HG03025 (cell line): ENCODE measurements around the gene TEX52.
A peak's percentile ranks its signal among the peaks of the same experiment; 100 is the strongest.

Experiments used
- ATAC-seq: cut with Tn5 transposase; IDR thresholded peaks from one replicate; pipeline ENCODE4 v1.9.1; 2021; ENCODE audit warnings: mild to moderate bottlenecking, moderate library complexity; ENCODE audit not compliant: unreplicated experiment, low FRiP score

The TEX52 gene

DNA sequence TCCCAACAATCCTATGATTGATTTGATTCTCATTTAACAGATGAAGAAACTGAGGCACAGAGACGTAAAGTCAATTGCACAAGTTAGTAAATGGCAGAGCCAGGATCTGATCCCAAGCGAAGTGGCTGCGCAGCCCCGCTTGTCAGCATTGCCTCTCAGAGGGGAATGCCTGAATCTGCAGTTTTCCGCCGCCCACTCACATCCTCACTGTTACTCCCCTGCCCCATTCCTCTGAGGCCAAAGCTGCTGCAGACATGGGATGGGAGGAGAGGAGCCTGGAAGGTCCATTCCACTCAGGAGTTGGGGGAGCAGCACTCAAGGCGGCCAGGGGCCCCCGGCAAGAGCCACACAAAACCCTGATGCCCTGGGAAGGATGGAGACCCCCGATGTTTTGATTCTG is 23.0 kb downstream of the TEX52 start:
- no peak for ATAC-seq

DNA sequence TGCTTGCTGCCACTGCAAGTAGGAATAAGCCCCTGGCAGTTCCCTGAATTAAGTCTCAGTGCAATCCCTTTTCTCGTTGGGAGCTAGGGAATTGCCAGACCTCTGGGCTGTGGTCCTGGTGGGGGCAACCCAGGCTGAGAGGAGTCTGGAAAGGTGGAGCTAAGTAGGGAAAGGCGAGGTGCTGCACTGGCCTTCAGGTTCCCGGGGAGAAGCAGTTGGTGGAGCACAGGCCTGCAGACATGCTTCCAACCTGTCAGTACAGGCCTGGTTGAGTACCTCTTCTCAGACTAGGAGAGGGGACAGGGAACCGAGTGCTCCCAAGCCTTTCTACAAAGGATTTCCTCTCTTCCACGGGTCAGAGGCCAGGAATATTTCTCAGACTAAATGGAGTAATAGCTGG is 23.5 kb downstream of the TEX52 start:
- no peak for ATAC-seq

GRCh38 chr12:2832550-2833127 is 24.2 kb downstream of the TEX52 start:
- no peak for ATAC-seq

GRCh38 chr12:2829275-2829674 is 27.6 kb downstream of the TEX52 start:
- no peak for ATAC-seq

GRCh38 chr12:2826721-2827515 is 29.9 kb downstream of the TEX52 start:
- no peak for ATAC-seq

GRCh38 chr12:2826036-2826435 is 30.8 kb downstream of the TEX52 start:
- ATAC-seq = no peak

DNA sequence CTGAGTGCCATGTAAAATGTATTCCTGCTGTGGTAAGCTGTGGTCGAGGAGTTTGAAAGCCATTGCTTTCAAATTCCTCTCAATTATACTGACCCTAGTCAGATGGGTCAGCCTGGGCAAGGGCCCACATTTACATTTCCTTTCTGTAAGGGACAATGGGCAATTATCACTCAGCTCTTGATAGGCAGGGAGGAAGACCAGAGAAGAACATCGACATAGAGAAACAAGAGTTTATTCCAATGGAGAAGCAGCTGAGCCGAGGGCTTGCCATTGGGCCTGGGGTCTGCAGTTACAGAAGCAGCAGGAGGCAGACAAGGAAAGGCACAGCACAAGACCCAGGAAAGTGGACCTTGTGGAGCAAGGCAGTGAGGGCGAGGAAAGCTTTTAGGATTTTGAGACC is 31.7 kb downstream of the TEX52 start:
- no peak for ATAC-seq

GRCh38 chr12:2824541-2824940 is 32.3 kb downstream of the TEX52 start:
- ATAC-seq = no peak

DNA sequence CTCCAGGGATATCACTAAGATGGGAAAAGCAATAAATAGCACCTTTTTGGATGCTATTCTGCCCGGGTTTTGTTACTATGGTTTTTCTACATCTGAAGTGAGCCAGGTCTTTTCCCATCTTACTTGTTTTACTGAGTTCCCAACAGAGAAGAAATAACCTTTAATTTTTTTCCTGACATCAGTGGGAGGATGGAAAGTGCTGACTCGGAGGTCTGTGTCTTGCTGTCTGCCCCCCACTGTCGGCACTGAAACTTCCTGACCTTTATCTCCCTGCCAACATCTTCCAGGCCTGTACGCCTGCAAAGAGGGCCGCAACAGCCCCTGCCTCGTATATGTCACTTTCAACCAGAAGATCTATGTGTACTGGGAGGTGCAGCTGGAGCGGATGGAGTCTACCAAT is 33.4 kb downstream of the TEX52 start:
- ATAC-seq = no peak

DNA sequence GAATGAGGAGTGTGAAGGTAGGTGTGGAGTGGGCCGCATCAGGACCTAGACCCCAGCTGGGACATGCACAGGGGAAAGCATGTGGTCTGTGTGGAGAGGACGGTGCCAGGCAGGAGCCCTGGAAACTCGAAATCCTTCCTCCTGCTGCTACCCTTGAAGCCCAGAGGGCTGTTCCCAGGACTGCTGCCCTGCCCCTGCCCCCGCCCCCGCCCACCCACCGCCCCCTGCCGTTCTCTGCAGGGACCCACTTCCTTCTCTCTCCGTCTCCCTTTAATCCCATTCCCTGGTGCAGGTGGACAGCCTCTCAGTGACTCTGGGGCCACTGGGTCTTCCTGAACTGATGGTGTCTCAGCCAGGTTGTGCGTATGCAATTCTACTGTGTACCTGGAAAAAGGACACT is 36.4 kb downstream of the TEX52 start:
- no peak for ATAC-seq

GRCh38 chr12:2819810-2820209 is 37.0 kb downstream of the TEX52 start:
- no peak for ATAC-seq

- ATAC-seq = no peak
Observed at GRCh38 chr12:2813214-2814185, 43.3 kb downstream of the TEX52 start.

DNA sequence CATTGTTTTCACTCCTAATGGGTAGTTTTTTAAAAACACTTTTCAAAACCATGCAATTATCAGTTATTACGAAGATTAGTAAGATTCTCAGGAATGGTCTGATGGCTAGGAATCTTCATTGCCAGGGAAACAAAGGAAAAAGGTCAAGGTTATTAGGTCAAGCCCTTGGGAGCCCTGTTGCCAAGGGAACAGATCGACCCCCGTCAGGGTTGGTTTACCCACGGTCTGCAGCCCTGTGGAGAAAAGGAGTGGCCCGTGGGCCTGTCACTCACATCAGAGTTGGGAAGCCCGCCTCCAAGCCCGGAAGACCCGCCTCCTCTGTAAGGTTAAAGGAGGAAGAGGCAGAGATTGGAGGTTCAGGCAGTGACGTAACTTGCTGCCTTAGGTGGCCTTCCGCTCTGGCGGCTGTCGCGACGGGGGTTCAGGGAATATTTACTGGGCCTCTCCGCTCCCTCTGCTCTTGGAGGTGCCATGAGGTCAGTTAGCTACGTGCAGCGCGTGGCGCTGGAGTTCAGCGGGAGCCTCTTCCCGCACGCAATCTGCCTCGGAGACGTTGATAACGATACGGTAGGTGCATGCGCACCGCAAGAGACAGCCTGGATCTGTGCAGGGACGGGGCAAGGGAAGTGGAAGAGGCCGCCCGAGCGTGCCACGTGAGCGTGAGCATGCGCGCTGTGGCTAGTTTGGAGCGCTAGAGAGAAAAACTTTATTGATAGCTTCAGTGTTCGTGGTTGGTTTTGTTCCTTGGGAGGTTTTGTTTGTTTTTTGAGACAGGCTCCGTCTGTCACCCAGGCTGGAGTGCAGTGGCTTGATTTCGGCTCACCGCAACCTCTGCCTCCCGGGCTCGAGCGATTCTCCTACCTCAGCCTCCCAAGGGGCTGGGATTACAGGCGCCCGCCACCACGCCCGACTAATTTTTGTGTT is 44.3 kb downstream of the TEX52 start, which contains the start of gene ITFG2:
Gene ITFG2 (plus strand): TSS at position 379 of the 924 bp plus-strand sequence. CDS start 93 bp downstream, at position 472.
- ATAC-seq = peak; percentile 94

- no peak for ATAC-seq
Observed at GRCh38 chr12:2811801-2812200, 45.0 kb downstream of the TEX52 start.

DNA sequence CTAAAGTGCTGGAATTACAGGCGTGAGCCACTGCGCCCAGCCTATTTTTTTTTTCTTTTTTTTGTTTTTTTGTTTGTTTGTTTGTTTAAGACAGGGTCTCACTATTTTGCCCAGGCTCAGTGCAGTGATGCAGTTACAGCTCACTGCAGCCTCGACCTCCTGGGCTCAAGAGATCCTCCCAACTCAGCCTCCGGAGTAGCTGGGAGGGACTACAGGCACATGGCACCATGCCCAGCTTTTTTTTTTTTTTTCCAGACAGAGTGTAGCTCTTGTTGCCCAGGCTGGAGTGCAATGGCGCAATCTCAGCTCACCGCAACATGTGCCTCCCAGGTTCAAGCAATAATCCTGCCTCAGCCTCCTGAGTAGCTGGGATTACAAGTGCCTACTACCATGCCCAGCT is 50.1 kb downstream of the TEX52 start:
- ATAC-seq = no peak

GRCh38 chr12:2805143-2805520 is 51.7 kb downstream of the TEX52 start:
- no peak for ATAC-seq

- ATAC-seq = no peak
Observed at GRCh38 chr12:2804393-2805142, 52.3 kb downstream of the TEX52 start.

DNA sequence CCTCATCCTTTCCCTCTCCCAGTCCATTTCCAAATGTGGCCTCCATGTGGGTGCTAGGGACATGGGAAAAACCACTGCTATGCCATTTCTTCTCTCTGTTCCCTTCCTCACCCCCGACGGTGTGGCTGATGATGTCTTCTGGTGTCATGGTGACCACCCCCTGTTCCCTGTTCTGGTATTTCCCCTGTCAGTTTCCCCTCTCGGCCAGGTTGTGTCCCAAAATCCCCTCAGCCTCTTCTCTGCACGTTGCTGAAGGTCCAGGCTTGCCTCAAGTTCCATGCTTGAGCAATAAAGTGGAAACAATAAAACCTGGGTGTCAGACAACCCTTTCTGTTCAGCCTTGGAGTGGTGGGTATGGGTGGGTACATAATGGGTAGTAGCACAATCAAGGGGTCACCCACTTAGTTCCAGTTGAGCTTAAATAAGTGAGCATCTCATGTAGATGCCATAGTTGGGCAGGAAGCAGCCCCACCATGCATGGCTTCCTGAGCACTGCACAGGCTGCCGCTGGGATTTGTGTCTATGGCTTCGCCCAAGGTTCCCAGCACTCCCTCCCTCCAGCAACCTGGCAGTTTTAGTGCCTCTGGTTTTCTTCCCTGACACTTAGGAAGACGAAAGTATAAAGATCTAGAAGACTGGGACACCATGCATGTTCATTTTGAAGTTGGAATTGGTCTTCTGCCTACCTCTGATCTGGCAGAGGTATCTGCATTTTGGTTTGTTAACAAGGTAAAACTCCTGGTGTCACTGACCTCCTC is 53.0 kb downstream of the TEX52 start:
- ATAC-seq = no peak
